ENCODE data around the gene FTCDNL1. TPM values are rescaled to one million over a fixed set of nuclear protein-coding genes. Genes with fewer than 3 reads are reported as not detected.

FTCDNL1 gene
- total RNA-seq, 1 experiment from 2014 or later: 2.0 TPM

DNA sequence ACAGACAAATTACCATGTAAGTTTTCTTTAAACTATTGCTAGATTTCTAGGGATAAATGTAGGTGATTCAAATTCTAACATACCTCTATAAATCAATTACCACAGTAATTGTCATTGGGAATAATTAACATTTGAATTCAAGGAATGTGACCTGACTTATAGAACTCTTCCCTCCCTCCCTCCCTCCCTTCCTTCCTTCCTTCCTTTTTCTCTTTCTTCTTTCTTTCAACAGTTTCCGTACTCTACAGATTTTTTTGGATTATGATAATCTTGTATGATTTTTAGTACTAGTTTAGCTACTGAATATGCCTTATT, 18.2 kb upstream of the FTCDNL1 start:
- no peak overlapping the region for H3K14ac ChIP-seq (ENCODE audit: insufficient read depth, low read length)
- H3K18ac ChIP-seq (ENCODE audit: insufficient read length, low read depth, low read length): no peak overlapping the region
- no peak overlapping the region for H2BK5ac ChIP-seq (ENCODE audit: insufficient read length, low read length)
- H3K56ac ChIP-seq (ENCODE audit: insufficient read length, low read depth, low read length): no peak overlapping the region
- no peaks in the 10 kb centered on the region for H3K79me1 ChIP-seq (ENCODE audit: insufficient read depth, low read depth, low read length, poor library complexity, severe bottlenecking)
- no peak overlapping the region for H3T11ph ChIP-seq (ENCODE audit: low read length)
- no peak overlapping the region for H2BK120ac ChIP-seq (ENCODE audit: low read depth, low read length, poor library complexity, severe bottlenecking)
- H3K27ac ChIP-seq (ENCODE audit: insufficient read length, low read depth, low read length): peak overlapping the region; percentile 94
- no peak overlapping the region for H4K8ac ChIP-seq (replicated peaks; ENCODE audit: insufficient read length, low read depth, low read length)
- TF ChIP-seq, protein P1, sequence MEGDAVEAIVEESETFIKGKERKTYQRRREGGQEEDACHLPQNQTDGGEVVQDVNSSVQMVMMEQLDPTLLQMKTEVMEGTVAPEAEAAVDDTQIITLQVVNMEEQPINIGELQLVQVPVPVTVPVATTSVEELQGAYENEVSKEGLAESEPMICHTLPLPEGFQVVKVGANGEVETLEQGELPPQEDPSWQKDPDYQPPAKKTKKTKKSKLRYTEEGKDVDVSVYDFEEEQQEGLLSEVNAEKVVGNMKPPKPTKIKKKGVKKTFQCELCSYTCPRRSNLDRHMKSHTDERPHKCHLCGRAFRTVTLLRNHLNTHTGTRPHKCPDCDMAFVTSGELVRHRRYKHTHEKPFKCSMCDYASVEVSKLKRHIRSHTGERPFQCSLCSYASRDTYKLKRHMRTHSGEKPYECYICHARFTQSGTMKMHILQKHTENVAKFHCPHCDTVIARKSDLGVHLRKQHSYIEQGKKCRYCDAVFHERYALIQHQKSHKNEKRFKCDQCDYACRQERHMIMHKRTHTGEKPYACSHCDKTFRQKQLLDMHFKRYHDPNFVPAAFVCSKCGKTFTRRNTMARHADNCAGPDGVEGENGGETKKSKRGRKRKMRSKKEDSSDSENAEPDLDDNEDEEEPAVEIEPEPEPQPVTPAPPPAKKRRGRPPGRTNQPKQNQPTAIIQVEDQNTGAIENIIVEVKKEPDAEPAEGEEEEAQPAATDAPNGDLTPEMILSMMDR (conservative IDR thresholded peaks at IDR 0.05): no peak
- no peak overlapping the region for H2BK12ac ChIP-seq (ENCODE audit: insufficient read length, low read depth, low read length)
- H2AK5ac ChIP-seq (ENCODE audit: insufficient read length, low read length): no peak overlapping the region
- no peak overlapping the region for H2BK20ac ChIP-seq (ENCODE audit: low read depth, low read length, poor library complexity, severe bottlenecking)
- H4K20me1 ChIP-seq (ENCODE audit: control insufficient read depth, insufficient read depth, insufficient read length): no peaks in the 10 kb centered on the region
- peaks cover 40 to 44% of the 10 kb centered on the region in 2 experiments for H3K4me1 Mint-ChIP-seq
- no peaks in the 10 kb centered on the region for H3K79me2 ChIP-seq (ENCODE audit: insufficient read depth, low read length)
- H2BK15ac ChIP-seq (ENCODE audit: low read depth, low read length): no peak overlapping the region
- H3K27me3 Mint-ChIP-seq (ENCODE audit: low read depth): no peaks in the 10 kb centered on the region
- no peak overlapping the region for H4K91ac ChIP-seq (ENCODE audit: insufficient read length, low read depth, low read length)
- no peak overlapping the region for H4K5ac ChIP-seq (ENCODE audit: insufficient read length, low read depth, low read length)
- no peaks in the 10 kb centered on the region for H3K27me3 ChIP-seq (ENCODE audit: insufficient read depth, low read length)
- H3K4me1 ChIP-seq (ENCODE audit: insufficient read depth, low read length): peaks cover 8% of the 10 kb centered on the region; the same call in 1 of the 2 replicates
- H3K9me3 Mint-ChIP-seq: peaks cover 5 to 6% of the 10 kb centered on the region in 2 experiments
- no peak overlapping the region for H3K9ac ChIP-seq (ENCODE audit: extremely low read depth, insufficient read length, low read length)
- no peaks in the 10 kb centered on the region for H3K23me2 ChIP-seq (ENCODE audit: insufficient read length, low read depth, low read length, poor library complexity, severe bottlenecking)
- H3K36me3 Mint-ChIP-seq (ENCODE audit: insufficient read depth in 1 of 3, low read depth in 3 of 3): peaks cover 5 to 8% (median 7%) of the 10 kb centered on the region in 3 experiments
- H3K9me3 ChIP-seq (ENCODE audit: control insufficient read depth, low read depth, low read length): no peaks in the 10 kb centered on the region
- no CpG with 5 or more reads among the region's 1 CpG for WGBS (ENCODE audit: extremely low coverage, insufficient read length, low lambda C conversion rate)
- H3K4ac ChIP-seq (ENCODE audit: low read depth, low read length): no peak overlapping the region
- H3K23ac ChIP-seq (ENCODE audit: insufficient read length, low read depth, low read length): no peak overlapping the region
- peak overlapping the region; percentile 41 for H3K4me2 ChIP-seq (ENCODE audit: insufficient read depth, insufficient read length, low read length)
- peak overlapping the region; percentile 96 to 99 (median 99) for H3K27ac Mint-ChIP-seq
- no peak for DNase-seq
- H2AFZ ChIP-seq (ENCODE audit: low read length): no peak overlapping the region
- H3K4me3 Mint-ChIP-seq: peak overlapping the region; percentile 39 to 62

Measured in H9 (cell line).